Immature natural killer cell (primary cell): ENCODE data around the gene FREY1. TPM values are rescaled to one million over a fixed set of nuclear protein-coding genes. Genes with fewer than 3 reads are reported as not detected.

Experiments
- DNase-seq, 3 donors: peaks; one replicate each; pipeline ENCODE4 v3.0.0; 2022; ENCODE audit warnings: mixed read lengths in 1 of 3
- H3K27ac Mint-ChIP-seq, 6 donors: one replicate each; pipeline ENCODE4 v1.8.0; 2020; ENCODE audit warnings: mixed read lengths in 6 of 6, mild to moderate bottlenecking in 5 of 6, inconsistent platforms in 4 of 6, moderate library complexity in 3 of 6
- H3K27me3 Mint-ChIP-seq, 3 donors: one replicate each; pipeline ENCODE4 v1.8.0; 2020 to 2021; ENCODE audit warnings: low read depth in 3 of 3, mild to moderate bottlenecking in 3 of 3, mixed read lengths in 3 of 3, moderate library complexity in 3 of 3, inconsistent platforms in 1 of 3
- H3K36me3 Mint-ChIP-seq, 3 donors: one replicate each; pipeline ENCODE4 v1.8.0; 2020; ENCODE audit warnings: mixed read lengths in 3 of 3, inconsistent platforms in 2 of 3, mild to moderate bottlenecking in 2 of 3
- H3K4me1 Mint-ChIP-seq, 2 donors: one replicate each; pipeline ENCODE4 v1.8.0; 2020; ENCODE audit warnings: inconsistent platforms in 2 of 2, mild to moderate bottlenecking in 2 of 2, mixed read lengths in 2 of 2, moderate library complexity in 1 of 2
- H3K4me3 Mint-ChIP-seq, 5 donors: one replicate each; pipeline ENCODE4 v1.8.0; 2020; ENCODE audit warnings: mild to moderate bottlenecking in 5 of 5, mixed read lengths in 5 of 5, inconsistent platforms in 3 of 5, moderate library complexity in 3 of 5
- H3K9me3 Mint-ChIP-seq, 6 donors: one replicate each; pipeline ENCODE4 v1.8.0; 2020; ENCODE audit warnings: mild to moderate bottlenecking in 6 of 6, mixed read lengths in 6 of 6, inconsistent platforms in 4 of 6, moderate library complexity in 3 of 6
- polyA plus RNA-seq, 3 donors: library from polyadenylated mRNA; unstranded; fragments of 300-500 nt; fragmentation: Illumina TruSeq; gene quantifications; one replicate each; pipeline ENCODE4 v1.2.3, GENCODE V29; 2021

The FREY1 gene
- polyA plus RNA-seq, 3 donors from 2014 or later, result not detected

DNA sequence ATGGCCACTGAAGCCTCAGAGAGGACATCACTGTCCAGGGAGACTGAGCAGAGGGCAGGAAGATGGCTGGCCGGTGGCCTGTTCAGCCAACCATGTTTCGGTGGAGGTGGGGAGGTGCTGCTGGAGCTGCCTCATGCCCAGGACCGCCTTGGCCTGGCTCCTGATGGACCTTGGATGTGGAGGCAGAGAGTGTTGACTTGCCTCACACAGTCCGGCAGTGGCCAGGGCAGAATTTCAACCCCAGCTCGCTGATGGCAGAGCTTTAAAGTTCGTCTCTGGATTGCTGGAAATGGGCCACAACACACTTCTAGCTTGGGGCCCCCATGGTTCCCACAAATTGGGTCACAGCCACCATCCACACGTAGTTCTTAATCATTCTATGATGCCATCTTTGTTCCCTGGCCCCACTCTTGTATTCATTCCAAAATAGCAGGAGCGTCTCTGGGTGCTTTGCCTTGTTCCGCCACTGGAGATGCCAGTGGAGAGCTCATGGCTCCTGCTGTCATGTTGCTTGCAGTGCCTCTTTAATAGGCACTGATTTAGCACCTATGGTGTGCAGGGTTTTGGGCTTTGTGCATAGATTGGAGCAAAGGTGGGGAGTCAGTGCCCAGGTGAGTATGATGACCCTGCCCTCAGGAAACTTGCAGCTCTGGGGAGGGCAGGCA, 16.1 kb downstream of the FREY1 start:
- Mint-ChIP-seq H3K27me3 (peaks cover 5 to 6% (median 6%) of the 10 kb centered on the region in 3 donors), H3K4me3 (no peak overlapping the region), H3K4me1 (no peaks in the 10 kb centered on the region), H3K27ac (no peak overlapping the region), H3K9me3 (peaks cover 0 to 2% (median 0%) of the 10 kb centered on the region in 6 donors), H3K36me3 (peaks cover 0 to 5% (median 0%) of the 10 kb centered on the region in 3 donors)
- DNase-seq, result no peak

GRCh38 chr11:45889966-45890365, 17.1 kb downstream of the FREY1 start:
- H3K9me3 Mint-ChIP-seq, result peaks cover 0 to 2% (median 0%) of the 10 kb centered on the region in 6 donors
- peaks cover 4 to 5% of the 10 kb centered on the region in 2 donors for H3K4me1 Mint-ChIP-seq
- DNase-seq, result no peak
- peaks cover 2 to 9% (median 7%) of the 10 kb centered on the region in 3 donors for H3K27me3 Mint-ChIP-seq
- H3K36me3 Mint-ChIP-seq, result peaks cover 0 to 5% (median 0%) of the 10 kb centered on the region in 3 donors
- no peak overlapping the region for H3K4me3 Mint-ChIP-seq
- no peak overlapping the region for H3K27ac Mint-ChIP-seq

- Mint-ChIP-seq H3K36me3 (peaks cover 0 to 5% (median 0%) of the 10 kb centered on the region in 3 donors), H3K4me3 (no peak overlapping the region), H3K4me1 (peaks cover 7 to 9% of the 10 kb centered on the region in 2 donors), H3K9me3 (peaks cover 0 to 2% (median 0%) of the 10 kb centered on the region in 6 donors), H3K27ac (no peak overlapping the region), H3K27me3 (peaks cover 0 to 9% (median 8%) of the 10 kb centered on the region in 3 donors)
- no peak for DNase-seq
Measured at GRCh38 chr11:45889555-45889954, 17.5 kb downstream of the FREY1 start.

- H3K9me3 Mint-ChIP-seq, result no peaks in the 10 kb centered on the region
- H3K27ac Mint-ChIP-seq, result no peak overlapping the region
- no peak for DNase-seq
- H3K4me3 Mint-ChIP-seq, result peak overlapping the region in 2 of 5 donors; percentile 15 to 27
- peaks cover 0 to 5% (median 3%) of the 10 kb centered on the region in 3 donors for H3K36me3 Mint-ChIP-seq
- H3K27me3 Mint-ChIP-seq, result peaks cover 0 to 12% (median 9%) of the 10 kb centered on the region in 3 donors
- H3K4me1 Mint-ChIP-seq, result peaks cover 9 to 13% of the 10 kb centered on the region in 2 donors
Measured at GRCh38 chr11:45887587-45887986, 19.5 kb downstream of the FREY1 start.

GRCh38 chr11:45886816-45887520, 20.1 kb downstream of the FREY1 start:
- Mint-ChIP-seq H3K4me3 (peak overlapping the region; percentile 15 to 48 (median 27)), H3K27me3 (peaks cover 0 to 12% (median 9%) of the 10 kb centered on the region in 3 donors), H3K4me1 (peaks cover 9 to 13% of the 10 kb centered on the region in 2 donors), H3K9me3 (no peaks in the 10 kb centered on the region), H3K36me3 (peaks cover 5 to 10% (median 8%) of the 10 kb centered on the region in 3 donors), H3K27ac (no peak overlapping the region)
- DNase-seq, result no peak

DNA sequence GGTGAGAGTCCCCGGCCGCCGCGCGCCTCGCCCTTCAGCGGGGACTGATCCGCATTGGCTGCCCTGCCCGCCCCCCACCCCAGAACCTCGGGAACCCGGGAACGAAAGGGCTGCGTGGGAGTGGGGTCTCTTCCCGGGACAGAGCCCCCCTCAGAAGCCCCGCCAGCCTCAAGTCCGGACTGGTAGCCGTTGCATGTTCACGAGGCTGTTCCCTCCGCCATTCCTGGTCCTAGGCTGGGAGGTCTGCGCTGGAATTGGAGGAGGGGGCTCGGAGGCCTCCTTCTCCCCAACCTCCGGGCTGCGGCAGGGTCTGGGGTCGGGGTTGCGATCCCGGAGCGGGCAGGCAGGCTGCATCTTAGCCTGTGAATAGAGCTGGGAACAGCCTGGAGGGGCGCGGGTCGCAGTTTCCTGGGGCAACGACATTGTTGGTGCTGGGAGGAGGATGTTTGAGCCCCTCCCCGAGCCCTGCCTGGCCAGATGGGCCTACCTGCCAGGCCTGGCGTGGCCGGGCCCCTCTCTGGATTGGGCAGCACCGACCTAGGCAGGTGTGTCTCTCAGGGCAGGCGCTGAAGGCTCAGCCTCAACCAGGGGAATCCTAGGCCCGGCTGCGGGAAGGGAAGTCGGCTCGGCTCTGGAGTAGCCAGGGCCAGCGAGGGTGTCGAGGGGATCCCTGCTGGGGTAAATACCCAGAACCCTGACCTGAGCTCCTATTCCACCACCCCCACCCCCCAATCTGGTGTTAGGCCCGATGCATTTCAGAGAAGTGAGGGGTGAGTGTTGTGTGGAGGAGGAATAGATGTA, 20.9 kb downstream of the FREY1 start:
- Mint-ChIP-seq H3K9me3 (no peaks in the 10 kb centered on the region), H3K4me3 (peak overlapping the region in 3 of 5 donors; percentile 15 to 30 (median 26)), H3K27ac (no peak overlapping the region), H3K36me3 (peaks cover 6 to 8% (median 8%) of the 10 kb centered on the region in 3 donors), H3K4me1 (peaks cover 9 to 13% of the 10 kb centered on the region in 2 donors), H3K27me3 (peaks cover 0 to 12% (median 9%) of the 10 kb centered on the region in 3 donors)
- no peak for DNase-seq

DNA sequence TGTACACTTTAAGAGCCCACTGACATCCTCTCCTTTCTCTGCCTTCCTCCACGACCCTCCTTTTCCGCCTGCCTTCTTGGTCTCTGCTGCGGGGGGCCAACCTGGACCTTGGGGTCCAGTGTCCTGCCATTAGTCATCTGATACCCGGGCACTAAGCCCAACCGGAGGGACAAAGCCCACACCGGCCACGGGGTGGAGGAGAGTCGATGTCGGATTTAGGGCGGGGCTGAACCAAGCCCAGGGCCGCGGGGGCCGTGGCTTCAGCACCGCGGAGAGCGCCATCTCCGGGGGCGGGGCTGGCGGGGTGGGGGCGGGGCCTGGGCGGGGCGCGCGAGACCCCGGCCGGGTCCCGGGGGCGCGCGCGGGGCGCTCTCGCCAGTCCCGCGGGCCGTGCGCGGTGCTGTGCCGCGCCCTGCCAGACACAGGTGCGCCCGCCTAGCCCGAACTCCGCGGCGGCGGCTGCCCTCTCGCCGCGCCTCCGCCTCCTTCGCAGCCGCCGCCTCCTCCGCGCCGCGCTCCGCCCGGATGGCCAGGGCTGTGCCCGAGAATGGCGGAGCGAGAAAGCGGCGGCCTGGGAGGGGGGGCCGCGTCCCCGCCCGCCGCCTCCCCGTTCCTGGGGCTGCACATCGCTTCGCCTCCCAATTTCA, 21.7 kb downstream of the FREY1 start, which contains the start of gene MAPK8IP1:
Gene MAPK8IP1 (plus strand): TSS at position 378 of the 647 bp plus-strand sequence. CDS start 170 bp downstream, at position 548.
- H3K4me1 Mint-ChIP-seq, result peaks cover 9 to 13% of the 10 kb centered on the region in 2 donors
- DNase-seq, result peak; percentile 44 to 58 (median 54)
- peaks cover 11 to 14% (median 14%) of the 10 kb centered on the region in 3 donors for H3K36me3 Mint-ChIP-seq
- peak within 1 kb of the TSS in 1 of 6 donors; percentile 57 for H3K27ac Mint-ChIP-seq
- peaks cover 0 to 10% (median 9%) of the 10 kb centered on the region in 3 donors for H3K27me3 Mint-ChIP-seq
- no peaks in the 10 kb centered on the region for H3K9me3 Mint-ChIP-seq
- H3K4me3 Mint-ChIP-seq, result peak within 1 kb of the TSS; percentile 65 to 81 (median 74)

GRCh38 chr11:45884596-45885185, 22.4 kb downstream of the FREY1 start:
- no peaks in the 10 kb centered on the region for H3K9me3 Mint-ChIP-seq
- peaks cover 18 to 21% (median 21%) of the 10 kb centered on the region in 3 donors for H3K36me3 Mint-ChIP-seq
- no peak for DNase-seq
- peaks cover 9 to 13% of the 10 kb centered on the region in 2 donors for H3K4me1 Mint-ChIP-seq
- peak overlapping the region; percentile 65 to 81 (median 74) for H3K4me3 Mint-ChIP-seq
- peak overlapping the region in 1 of 6 donors; percentile 57 for H3K27ac Mint-ChIP-seq
- H3K27me3 Mint-ChIP-seq, result peaks cover 0 to 10% (median 9%) of the 10 kb centered on the region in 3 donors

DNA sequence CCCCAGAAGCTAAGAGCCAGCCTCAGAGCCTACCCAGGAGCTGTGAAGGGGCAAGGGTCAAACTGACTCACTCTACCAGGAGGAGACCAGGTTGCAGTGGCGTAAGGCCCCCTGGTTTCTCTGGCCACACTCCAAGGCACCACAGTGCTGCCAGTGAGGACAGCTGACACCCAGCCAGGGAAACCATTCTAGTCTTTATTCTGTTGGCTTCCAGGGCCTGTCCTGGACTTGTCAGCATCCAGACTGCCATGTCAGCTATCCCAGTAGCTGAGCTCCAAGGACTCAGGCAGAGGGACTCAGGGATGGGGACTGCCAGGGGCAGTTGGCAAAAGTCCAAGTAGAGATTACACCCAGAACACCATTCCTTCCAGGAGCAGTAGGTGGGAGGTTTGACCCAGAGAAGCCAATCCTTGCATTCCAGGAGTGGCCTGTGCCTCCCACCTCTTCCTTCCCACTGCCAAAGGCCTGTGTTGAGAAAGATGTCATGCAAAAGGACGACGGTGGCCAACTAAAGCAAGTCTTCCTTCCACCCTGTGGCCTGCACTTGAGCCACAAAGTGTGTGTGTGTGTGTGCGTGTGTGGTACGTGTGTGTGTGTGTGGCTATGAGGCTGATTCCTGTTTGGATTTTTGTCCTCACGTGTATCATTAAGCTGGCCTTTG, 25.2 kb downstream of the FREY1 start:
- Mint-ChIP-seq H3K4me1 (peaks cover 9 to 13% of the 10 kb centered on the region in 2 donors), H3K36me3 (peaks cover 32 to 36% (median 35%) of the 10 kb centered on the region in 3 donors), H3K9me3 (no peaks in the 10 kb centered on the region), H3K4me3 (no peak overlapping the region), H3K27ac (no peak overlapping the region), H3K27me3 (peaks cover 0 to 11% (median 8%) of the 10 kb centered on the region in 3 donors)
- no peak for DNase-seq

GRCh38 chr11:45880772-45881570, 26.1 kb downstream of the FREY1 start:
- Mint-ChIP-seq H3K27ac (no peak overlapping the region), H3K9me3 (no peaks in the 10 kb centered on the region), H3K27me3 (peaks cover 0 to 11% (median 8%) of the 10 kb centered on the region in 3 donors), H3K4me3 (no peak overlapping the region), H3K36me3 (peaks cover 36 to 44% (median 39%) of the 10 kb centered on the region in 3 donors), H3K4me1 (peaks cover 9 to 13% of the 10 kb centered on the region in 2 donors)
- DNase-seq, result no peak

GRCh38 chr11:45879803-45880686, 27.0 kb downstream of the FREY1 start:
- DNase-seq, result no peak
- peaks cover 0 to 8% (median 7%) of the 10 kb centered on the region in 3 donors for H3K27me3 Mint-ChIP-seq
- peaks cover 6 to 9% of the 10 kb centered on the region in 2 donors for H3K4me1 Mint-ChIP-seq
- peaks cover 39 to 46% (median 44%) of the 10 kb centered on the region in 3 donors for H3K36me3 Mint-ChIP-seq
- no peak overlapping the region for H3K4me3 Mint-ChIP-seq
- H3K27ac Mint-ChIP-seq, result peak overlapping the region in 1 of 6 donors; percentile 45
- no peaks in the 10 kb centered on the region for H3K9me3 Mint-ChIP-seq
